GM21515 (cell line): ENCODE results near the gene FLACC1.
"Not testable (repeated sequence)": the region's sequence is repeated elsewhere in the genome, so short reads cannot be mapped to it uniquely, and the experiment has no call there.

Source experiments
- ATAC-seq: cut with Tn5 transposase; IDR thresholded peaks from one replicate; pipeline ENCODE4 v1.9.1; 2021; ENCODE audit not compliant: unreplicated experiment

FLACC1 gene

DNA sequence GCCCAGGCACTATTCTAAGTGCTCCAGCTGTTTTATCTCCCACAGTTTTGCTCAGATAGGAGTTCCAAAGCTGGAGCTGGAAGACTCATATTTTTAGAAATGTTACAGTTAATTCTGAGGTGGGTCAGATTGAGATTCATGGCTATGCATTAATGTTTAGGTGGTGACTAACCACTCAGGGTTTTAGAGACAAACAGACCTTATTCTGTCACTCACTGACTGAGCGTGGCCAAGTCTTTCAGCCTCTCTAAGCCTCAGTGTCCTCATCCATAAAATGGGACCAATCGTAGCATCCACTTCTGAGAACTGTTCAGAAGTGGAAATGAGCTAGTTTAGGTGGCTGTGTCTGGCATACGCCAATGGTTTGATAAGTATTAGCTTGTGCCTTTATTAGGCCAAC, 101.1 kb downstream of the FLACC1 start:
- ATAC-seq = no peak

DNA sequence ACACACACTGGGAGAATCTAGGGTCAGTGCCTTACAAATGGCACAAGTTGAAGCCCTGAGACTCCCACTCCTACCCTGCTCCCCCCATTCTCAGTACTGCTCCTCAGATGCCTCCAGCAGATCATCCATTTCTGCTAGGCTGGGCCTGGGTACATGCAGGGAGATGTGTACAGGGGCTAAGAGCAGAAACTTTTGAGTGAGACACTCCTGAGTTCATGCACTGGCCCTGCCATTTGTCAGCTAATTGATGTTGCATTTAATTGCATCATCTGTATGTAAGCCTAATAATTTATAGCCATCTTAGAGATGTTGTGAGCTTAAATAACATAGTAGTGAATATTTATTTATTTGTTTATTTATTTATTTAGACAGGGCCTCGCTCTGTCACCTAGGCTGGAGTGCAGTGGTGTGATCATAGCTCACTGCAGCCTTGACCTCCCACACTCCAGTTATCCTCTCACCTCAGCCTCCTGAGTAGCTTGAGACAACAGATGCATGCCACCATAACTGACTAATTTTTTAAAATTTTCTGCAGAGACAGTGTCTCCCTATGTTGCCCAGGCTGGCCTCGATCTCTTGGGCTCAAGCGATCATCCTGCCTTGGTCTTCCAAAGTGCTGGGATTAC, 101.6 kb downstream of the FLACC1 start:
- no peak for ATAC-seq

DNA sequence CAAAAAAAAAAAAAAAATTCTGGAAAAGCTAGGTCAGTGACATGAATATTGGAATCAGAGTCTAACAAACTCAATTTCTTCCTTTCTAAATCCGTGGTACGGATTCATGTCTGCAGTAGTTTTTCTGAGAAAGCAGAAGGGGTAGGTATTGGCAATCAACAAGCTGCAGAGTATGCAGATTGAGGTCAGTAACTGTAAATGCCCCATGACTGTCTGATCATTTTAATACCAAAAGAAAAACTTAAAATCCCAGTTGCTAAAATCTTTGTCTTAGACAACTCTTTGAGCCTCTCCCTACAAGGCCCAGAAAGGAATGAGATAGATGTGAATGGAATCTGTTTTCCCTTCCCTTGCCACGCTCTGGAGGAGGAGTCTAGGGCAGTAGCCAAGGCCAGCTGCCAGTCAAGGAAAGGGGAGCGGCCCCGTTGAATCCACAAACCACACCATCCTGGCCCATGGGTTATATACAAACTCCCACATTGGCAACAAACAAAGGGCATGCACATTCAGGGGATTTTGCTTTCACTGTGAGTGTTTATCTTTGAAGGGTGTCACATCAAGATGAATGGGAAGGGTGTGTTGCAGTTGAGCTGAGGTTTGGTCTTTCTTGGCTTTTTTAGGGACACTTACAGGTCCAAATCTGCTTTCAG, 102.9 kb downstream of the FLACC1 start:
- ATAC-seq = no peak

- ATAC-seq = no peak
Measured at GRCh38 chr2:201250741-201251140, 106.4 kb downstream of the FLACC1 start.

DNA sequence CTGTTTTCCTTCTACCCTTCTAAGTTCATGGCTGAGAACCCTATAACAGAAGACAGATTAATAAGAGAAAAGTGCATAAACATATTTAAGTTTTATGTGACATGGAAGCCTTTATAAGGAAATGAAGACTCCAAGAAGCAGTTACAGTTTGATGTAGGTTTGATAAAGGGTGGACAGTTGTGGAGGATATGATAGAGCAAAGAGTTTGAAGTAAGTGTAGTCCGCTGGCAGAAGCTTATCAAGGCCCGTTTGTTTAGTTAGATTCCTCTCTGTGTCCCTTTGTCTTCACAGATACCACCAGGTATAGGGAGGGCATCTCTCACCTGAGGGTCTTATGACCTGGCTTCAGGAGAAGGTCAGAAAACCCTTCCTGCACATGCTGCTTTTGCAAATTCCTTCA, 107.3 kb downstream of the FLACC1 start:
- ATAC-seq = no peak

GRCh38 chr2:201248288-201248844, 108.8 kb downstream of the FLACC1 start:
- peak; percentile 42 for ATAC-seq

GRCh38 chr2:201246280-201246679, 110.9 kb downstream of the FLACC1 start:
- no peak for ATAC-seq

- no peak for ATAC-seq
Measured at GRCh38 chr2:201244829-201245228, 112.3 kb downstream of the FLACC1 start.

DNA sequence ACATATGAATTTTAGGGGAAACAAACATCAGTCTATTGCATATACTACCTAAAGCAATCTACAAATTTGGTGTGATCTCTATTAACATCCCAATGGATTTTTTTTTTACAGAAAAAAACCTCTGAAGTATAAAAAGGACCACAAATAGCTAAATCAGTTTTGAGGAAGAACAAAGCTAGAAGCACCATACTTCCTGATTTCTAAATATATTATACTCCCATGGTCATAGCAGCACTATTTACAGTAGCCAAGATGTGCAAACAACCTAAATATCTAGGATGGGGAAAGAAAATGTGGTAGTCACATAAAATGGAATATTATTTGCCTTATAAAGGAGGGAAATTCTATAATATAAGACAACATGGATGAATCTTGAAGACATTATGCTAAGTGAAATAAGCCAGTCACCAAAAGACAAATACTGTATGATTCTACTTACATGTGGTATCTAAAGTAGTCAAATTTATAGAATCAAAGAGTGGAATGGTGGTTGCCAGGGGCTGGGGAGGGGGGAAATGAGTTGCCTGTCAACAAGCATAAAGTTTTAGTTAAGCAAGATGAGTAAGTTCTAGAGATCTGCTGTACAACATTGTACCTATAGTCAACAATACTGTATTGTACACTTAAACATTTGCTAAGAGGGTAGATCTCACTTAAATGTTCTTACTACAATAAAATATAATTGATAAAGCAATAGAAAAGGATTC, 114.4 kb downstream of the FLACC1 start:
- no peak for ATAC-seq

- ATAC-seq = not testable (repeated sequence)
Measured at GRCh38 chr2:201239167-201239935, 117.8 kb downstream of the FLACC1 start.
